Activated CD8-positive, alpha-beta memory T cell treated with anti-CD3 and anti-CD28 coated beads, Interleukin-2, amount 50 U/mL, for 24 hours (primary cell): Measurements from ENCODE around the gene CPD.
"Not testable (repeated sequence)": the region's sequence is repeated elsewhere in the genome, so short reads cannot be mapped to it uniquely, and the experiment has no call there.

Source experiments
- DNase-seq: peaks from one replicate; pipeline ENCODE4 v3.0.0-alpha.2; 2020; ENCODE audit errors: extremely low read depth

CPD gene

GRCh38 chr17:30388321-30389179 is 9.8 kb downstream of the CPD start:
- no peak for DNase-seq

- no peak for DNase-seq
These were observed 11.1 kb downstream of the CPD start for GRCh38 chr17:30389756-30390300.

GRCh38 chr17:30391534-30391933 is 12.8 kb downstream of the CPD start:
- no peak for DNase-seq

GRCh38 chr17:30393491-30393890 is 14.8 kb downstream of the CPD start:
- no peak for DNase-seq

- DNase-seq, result no peak
These were observed 15.5 kb downstream of the CPD start for GRCh38 chr17:30393911-30394867.

- DNase-seq, result no peak
These were observed 16.8 kb downstream of the CPD start for GRCh38 chr17:30395398-30396022.

GRCh38 chr17:30396129-30396528 is 17.4 kb downstream of the CPD start:
- DNase-seq, result no peak

GRCh38 chr17:30396612-30397011 is 17.9 kb downstream of the CPD start:
- DNase-seq, result no peak

GRCh38 chr17:30398328-30399041 is 19.8 kb downstream of the CPD start:
- DNase-seq, result no peak

- no peak for DNase-seq
These were observed 22.4 kb downstream of the CPD start for GRCh38 chr17:30401097-30401496.

GRCh38 chr17:30405161-30405560 is 26.4 kb downstream of the CPD start:
- no peak for DNase-seq

- DNase-seq, result not testable (repeated sequence)
These were observed 31.9 kb downstream of the CPD start for GRCh38 chr17:30410627-30411026.

- DNase-seq, result not testable (repeated sequence)
These were observed 33.3 kb downstream of the CPD start for GRCh38 chr17:30412008-30412496.

GRCh38 chr17:30413109-30413508 is 34.4 kb downstream of the CPD start:
- DNase-seq, result no peak

GRCh38 chr17:30414486-30414885 is 35.8 kb downstream of the CPD start:
- DNase-seq, result no peak

- no peak for DNase-seq
These were observed 36.8 kb downstream of the CPD start for GRCh38 chr17:30415491-30415890.

GRCh38 chr17:30418070-30418469 is 39.3 kb downstream of the CPD start:
- not testable (repeated sequence) for DNase-seq

GRCh38 chr17:30421592-30421991 is 42.9 kb downstream of the CPD start:
- DNase-seq, result no peak

GRCh38 chr17:30422171-30422570 is 43.4 kb downstream of the CPD start:
- DNase-seq, result no peak

GRCh38 chr17:30424471-30424870 is 45.7 kb downstream of the CPD start:
- DNase-seq, result no peak

GRCh38 chr17:30426292-30426691 is 47.6 kb downstream of the CPD start:
- DNase-seq, result no peak
